ENCODE data around the gene PRPF40A.

DNA sequence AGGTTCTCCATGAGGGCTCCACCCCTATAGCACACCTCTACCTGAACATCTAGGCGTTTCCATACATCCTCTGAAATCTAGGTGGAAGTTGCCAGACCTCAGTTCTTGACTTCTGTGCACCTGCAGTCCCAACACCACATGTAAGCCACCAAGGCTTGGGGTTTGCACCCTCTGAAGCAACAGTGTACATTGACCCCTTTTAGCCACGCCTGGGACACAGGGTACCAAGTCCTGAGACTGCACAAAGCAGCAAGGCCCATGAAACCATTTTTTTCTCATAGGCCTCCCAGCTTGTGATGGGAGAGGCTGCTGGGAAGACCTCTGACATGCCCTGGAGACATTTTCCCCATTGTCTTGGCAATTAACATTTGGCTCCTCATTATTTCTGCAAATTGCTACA lies 21.2 kb upstream of the PRPF40A start:
- TF ChIP-seq POLR2A (IDR thresholded peaks at IDR 0.05; ENCODE audit: low read depth, low read length) (no peak), POLR2AphosphoS5 (IDR thresholded peaks at IDR 0.05; ENCODE audit: low read depth, low read length) (no peak)

All from GM12891 (cell line).